SK-N-MC (cell line): ENCODE data around the gene GOSR1.
"Not testable (repeated sequence)": the region's sequence is repeated elsewhere in the genome, so short reads cannot be mapped to it uniquely, and the experiment has no call there.

ENCODE experiments used
- DNase-seq: peaks from one replicate; pipeline ENCODE4 v3.0.0-alpha.2; 2011; ENCODE audit warnings: low read depth, low spot score
- H3K27ac ChIP-seq: fragments of 200-600 bp; sonication (generic); 2 replicates; pipeline ENCODE4 v1.5.1; 2016; ENCODE audit warnings: mixed run types
- H3K36me3 ChIP-seq: fragments of 200-600 bp; sonication (generic); 2 replicates; pipeline ENCODE4 v1.6.1; 2017; ENCODE audit warnings: antibody characterized with exemption, low read length, mixed read lengths; ENCODE audit not compliant: insufficient read depth
- H3K4me3 ChIP-seq: fragments of 200-600 bp; sonication (generic); 2 replicates; pipeline ENCODE4 v1.5.1; 2016
- H3K9ac ChIP-seq: fragments of 200-600 bp; sonication (generic); 2 replicates; pipeline ENCODE4 v1.8.0; 2017; ENCODE audit warnings: mixed run types, mixed read lengths; ENCODE audit not compliant: insufficient read length
- H3K9me3 ChIP-seq: fragments of 200-600 bp; sonication (generic); 2 replicates; pipeline ENCODE4 v1.6.1; 2017; ENCODE audit warnings: low read depth, mild to moderate bottlenecking, antibody characterized with exemption, low read length, moderate library complexity, mixed read lengths
- EZH2 ChIP-seq: fragments of 200-600 bp; sonication (generic); IDR thresholded peaks from one replicate; pipeline ENCODE4 v1.6.1; 2017; ENCODE audit warnings: antibody characterized with exemption
- FOXP2 ChIP-seq: optimal IDR thresholded peaks from 2 replicates; pipeline ENCODE3; 2011; ENCODE audit warnings: mild to moderate bottlenecking, moderate library complexity; ENCODE audit not compliant: insufficient read depth; ENCODE audit errors: extremely low read length, control extremely low read depth
- POLR2AphosphoS5 ChIP-seq: IDR thresholded peaks from 2 replicates; pipeline ENCODE4 v1.6.1; 2012; ENCODE audit warnings: mild to moderate bottlenecking, low read depth, low read length, borderline replicate concordance

GOSR1 gene

DNA sequence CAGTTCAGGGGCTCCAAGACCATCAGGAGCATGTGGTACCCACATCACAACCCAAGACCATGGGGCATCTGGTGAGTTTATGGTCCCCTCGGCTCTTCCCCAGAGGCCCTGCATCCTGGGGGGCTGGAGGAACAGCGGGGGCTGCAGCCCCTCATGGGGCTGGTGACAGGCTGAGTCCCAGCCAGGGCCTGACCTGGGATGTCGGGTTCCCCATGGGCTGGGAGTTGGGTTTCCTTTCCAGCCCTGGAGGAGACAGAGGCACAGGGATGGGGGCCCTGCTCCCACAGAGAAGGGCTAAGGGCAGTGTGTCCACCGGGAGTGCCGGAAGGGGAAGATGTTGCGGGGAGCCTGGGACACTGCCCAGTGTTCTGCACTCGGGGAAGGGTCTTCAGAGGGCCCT, 82.4 kb downstream of the GOSR1 start:
- no peaks in the 10 kb centered on the region for H3K9me3 ChIP-seq
- no peak overlapping the region for H3K27ac ChIP-seq
- no peak overlapping the region for H3K4me3 ChIP-seq
- H3K9ac ChIP-seq, result no peak overlapping the region
- no peaks in the 10 kb centered on the region for H3K36me3 ChIP-seq
- DNase-seq, result no peak
- TF ChIP-seq FOXP2 (no peak), POLR2AphosphoS5 (no peak), EZH2 (no peak)

DNA sequence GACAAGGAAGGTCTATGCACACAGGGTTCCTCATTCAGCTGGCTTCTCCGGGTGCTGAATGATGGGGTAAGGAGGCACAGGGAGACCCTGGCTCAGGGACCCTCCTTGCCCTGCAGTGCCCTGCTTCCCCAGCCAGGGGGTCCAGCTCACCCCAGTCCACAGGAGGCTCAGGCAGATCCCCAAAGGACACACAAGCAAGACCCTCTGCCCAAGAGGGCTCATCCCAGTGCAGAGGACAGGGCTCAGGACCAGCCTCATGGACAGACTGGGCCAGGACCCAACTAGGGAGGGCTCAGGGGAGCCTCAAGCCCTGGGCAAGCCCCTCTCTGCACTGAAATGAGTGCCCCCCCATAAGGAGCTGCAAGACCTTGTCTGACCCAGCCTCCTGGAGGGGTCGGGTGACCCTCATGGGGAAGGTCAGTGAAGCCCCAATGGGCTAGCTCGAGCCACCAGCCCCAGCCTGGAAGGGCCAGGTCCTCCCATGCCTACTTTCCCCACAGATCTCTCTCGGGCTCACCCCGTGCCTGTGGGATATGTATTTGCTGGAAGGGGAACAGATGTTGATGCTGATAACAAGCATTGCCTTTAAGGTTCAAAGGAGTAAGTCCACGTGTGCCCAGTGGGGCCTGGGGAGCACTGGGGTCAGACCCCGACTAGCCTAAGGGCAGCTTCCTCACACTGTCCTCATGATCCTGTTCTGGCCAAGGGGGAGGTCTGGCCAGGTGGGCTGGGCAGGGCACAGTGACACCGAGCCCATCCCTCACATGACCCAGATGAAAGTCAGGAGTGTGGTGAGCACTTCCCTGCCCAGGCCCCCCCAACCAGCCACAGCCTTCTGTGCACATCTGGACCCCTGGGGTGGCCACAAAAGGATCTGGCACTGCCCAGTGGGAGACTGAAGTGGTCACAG, 83.2 kb downstream of the GOSR1 start:
- H3K27ac ChIP-seq, DNase-seq, H3K9me3 ChIP-seq, H3K9ac ChIP-seq, H3K4me3 ChIP-seq, H3K36me3 ChIP-seq: not testable (repeated sequence)

DNA sequence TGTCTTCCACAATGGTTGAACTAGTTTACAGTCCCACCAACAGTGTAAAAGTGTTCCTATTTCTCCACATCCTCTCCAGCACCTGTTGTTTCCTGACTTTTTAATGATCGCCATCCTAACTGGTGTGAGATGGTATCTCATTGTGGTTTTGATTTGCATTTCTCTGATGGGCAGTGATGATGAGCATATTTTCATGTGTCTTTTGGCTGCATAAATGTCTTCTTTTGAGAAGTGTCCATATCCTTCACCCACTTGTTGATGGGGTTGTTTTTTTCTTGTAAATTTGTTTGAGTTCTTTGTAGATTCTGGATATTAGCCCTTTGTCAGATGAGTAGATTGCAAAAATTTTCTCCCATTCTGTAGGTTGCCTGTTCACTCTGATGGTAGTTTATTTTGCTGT, 84.6 kb downstream of the GOSR1 start:
- H3K36me3 ChIP-seq, H3K9ac ChIP-seq, H3K4me3 ChIP-seq, H3K9me3 ChIP-seq, DNase-seq, H3K27ac ChIP-seq: not testable (repeated sequence)

DNA sequence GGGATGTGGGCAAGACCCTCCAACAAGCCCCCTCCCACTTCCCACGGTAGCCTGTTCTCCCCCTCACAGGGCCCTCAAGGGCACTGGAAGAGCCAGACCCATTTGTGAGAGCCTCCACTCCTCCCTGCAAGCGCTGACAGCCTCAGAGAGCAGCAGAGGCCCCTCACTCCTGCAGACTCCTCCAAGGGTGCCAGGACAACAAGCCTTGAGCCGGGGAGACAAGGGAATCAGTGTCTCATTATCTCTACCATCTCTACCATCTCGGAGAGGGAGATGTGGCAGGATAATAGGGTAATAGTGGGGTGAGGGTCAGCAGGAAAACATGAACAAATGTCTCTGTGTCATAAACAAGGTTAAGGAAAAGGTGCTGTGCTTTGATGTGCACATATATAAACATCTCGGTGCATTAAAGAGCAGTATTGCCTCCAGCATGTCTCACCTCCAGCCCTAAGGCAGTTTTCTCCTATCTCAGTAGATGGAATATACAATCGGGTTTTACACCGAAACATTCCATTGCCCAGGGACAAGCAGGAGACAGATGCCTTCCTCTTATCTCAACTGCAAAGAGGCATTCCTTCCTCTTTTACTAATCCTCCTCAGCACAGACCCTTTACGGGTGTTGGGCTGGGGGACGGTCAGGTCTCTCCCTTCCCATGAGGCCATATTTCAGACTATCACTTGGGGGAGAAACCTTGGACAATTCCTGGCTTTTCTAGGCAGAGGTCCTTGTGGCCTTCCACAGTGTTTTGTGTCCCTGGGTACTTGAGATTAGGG, 86.1 kb downstream of the GOSR1 start:
- not testable (repeated sequence) for H3K27ac ChIP-seq, H3K9me3 ChIP-seq, H3K36me3 ChIP-seq, H3K4me3 ChIP-seq, DNase-seq, H3K9ac ChIP-seq

DNA sequence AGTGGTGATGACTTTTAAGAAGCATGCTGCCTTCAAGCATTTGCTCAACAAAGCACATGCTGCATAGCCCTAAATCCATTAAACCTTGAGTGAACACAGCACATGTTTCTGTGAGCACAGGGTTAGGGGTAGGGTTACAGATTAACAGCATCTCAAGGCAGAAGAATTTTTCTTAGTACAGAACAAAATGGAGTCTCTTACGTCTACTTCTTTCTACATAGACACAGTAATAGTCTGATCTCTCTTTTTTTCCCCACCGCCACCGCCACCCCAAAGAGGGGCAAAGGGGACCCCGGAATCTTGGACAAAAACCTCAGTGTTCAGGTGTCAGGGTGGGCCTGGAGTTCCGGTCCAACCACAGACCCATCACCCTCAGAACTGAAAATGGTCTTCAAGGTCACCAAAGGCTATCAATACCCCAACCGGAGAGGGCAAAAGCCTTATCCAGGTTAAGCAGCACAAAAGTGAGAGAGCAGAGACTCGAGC, 86.7 kb downstream of the GOSR1 start:
- H3K9ac ChIP-seq, H3K27ac ChIP-seq, H3K4me3 ChIP-seq, H3K9me3 ChIP-seq, DNase-seq, H3K36me3 ChIP-seq: not testable (repeated sequence)

DNA sequence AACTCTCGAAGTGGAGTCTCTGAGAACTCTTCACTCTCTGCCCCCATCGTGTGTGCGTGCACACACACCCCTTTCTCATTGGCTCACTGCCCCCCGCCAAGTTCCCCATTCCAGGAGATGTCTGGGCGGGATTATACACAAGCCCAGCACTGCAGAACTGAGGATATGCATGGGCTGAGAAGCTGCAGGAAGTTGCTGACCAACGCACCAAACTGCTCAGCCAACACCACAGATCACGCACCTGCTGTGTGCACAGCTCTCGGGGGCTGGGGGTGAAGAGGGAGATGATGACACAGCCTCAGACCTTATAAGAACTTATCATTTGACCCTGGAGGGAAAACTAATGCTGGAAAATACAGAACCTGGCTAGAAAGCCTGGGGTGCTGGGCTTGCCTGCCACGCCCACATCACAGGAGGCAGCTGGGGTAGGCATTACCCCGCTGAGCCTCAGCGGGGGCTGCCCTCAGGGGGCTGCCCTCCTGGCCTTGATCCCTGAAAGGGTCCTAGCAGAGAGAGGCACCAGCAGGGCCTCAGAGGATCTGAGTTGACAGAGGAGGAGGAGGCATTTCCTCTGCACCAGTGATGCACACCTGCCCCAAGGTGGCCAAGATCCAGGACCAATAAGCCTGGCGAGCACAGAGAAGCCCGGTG, 87.3 kb downstream of the GOSR1 start:
- not testable (repeated sequence) for DNase-seq, H3K36me3 ChIP-seq, H3K9me3 ChIP-seq, H3K9ac ChIP-seq, H3K4me3 ChIP-seq, H3K27ac ChIP-seq

DNA sequence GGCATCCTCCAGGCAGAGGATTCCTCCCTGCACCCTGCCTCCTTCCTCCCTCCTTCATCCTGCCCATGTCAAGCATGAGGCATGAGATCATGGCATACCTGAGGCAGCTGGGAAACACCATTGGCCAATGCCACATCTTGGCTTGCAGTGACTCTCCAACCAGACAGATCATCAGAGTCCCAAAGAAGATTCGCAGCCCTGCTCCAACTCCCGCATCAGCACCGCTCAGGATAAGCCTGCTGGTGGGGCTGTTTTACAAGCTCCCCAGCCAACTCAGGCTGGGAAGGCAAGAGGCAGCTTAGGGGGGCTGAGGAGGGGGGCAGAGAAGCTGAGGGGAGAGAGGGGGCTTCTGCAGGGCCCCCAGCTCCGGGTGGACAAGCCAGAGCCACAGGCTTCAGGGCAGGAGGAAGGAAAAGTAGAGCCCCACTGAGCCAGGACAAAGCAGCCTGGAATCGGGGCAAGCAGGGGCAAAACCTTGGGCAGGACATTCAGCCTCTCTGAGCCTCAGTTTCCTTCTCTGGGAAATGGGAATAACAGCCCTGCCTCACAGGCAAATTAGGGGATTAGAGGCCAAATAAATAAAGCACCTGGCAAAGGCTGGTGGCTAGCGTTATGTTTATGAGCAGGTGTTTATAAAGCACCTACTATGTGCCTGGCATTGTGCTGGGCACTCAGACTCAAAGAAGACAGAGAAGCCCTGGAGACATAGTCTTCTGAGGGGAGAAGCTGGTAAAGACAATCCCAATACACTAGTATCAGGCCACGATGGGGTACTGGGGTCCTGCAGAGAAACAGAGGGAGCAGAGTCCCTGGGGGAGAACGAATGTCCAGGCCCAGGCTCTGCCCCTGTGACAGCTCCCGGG, 88.1 kb downstream of the GOSR1 start:
- H3K27ac ChIP-seq, result no peak overlapping the region
- TF ChIP-seq EZH2, result no peak
- H3K36me3 ChIP-seq, result no peaks in the 10 kb centered on the region
- H3K9ac ChIP-seq, result no peak overlapping the region
- H3K4me3 ChIP-seq, result no peak overlapping the region
- DNase-seq, result no peak
- no peaks in the 10 kb centered on the region for H3K9me3 ChIP-seq

DNA sequence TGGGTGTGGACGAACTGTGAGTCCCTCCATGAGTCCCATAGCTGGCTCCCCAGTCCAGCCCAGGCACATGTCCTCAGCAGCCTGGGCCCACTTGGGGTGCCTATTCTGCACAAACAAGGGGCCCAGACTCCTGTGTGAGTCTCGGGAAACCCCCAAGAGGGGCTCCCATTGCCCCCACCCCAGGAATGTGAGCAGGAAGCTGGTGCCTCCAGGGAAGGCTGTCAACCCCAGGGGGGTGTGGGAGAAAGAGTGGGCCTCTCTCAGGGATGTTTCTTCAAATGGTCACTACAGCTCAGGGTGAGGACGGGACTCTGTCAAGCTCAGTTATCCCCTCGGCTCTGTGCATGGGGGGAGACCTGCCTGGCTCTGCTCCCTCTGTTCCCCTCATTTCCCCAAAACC, 88.9 kb downstream of the GOSR1 start:
- not testable (repeated sequence) for H3K27ac ChIP-seq, H3K36me3 ChIP-seq, H3K9ac ChIP-seq, H3K4me3 ChIP-seq, DNase-seq, H3K9me3 ChIP-seq

DNA sequence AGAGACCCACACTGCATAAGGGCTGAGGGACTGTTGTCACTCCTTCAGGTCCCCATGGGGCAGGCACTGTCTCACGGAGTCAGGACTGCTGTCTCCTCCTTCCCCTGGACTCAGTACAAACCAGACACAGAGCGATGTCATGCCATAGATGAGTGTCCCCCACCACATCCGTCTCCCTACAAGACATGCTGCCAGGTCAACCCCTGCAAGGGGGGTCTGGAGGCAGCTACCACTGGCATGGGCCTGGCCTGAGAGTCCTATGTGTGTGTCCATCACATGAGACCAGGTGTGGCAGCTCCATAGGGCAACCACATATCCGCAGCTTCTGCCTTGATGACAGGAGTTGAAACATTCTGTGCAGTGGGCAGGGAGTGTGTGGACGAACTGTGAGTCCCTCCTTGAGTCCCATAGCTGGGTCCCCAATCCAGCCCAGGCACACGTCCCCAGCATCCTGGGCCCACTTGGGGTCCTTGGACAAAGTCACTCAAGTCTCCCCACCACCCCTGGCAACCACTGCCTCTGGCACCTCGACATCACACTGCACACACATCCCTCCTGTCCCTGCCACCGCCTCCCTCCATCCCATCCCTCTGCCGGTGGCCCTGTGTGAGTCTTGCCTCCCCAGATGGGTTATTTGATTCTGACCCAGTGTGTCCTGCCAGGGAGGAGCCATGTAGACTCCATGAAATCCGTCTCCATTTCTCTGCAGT, 89.5 kb downstream of the GOSR1 start:
- DNase-seq, result not testable (repeated sequence)

More for the DNA sequence above, 89.5 kb downstream of the GOSR1 start:
- H3K4me3 ChIP-seq, H3K9ac ChIP-seq, H3K36me3 ChIP-seq, H3K27ac ChIP-seq, H3K9me3 ChIP-seq: not testable (repeated sequence)
